ENCODE data around the gene THUMPD3.

GRCh38 chr3:9377981-9378380 is 15.1 kb downstream of the THUMPD3 start:
- TF ChIP-seq POLR2AphosphoS5 (IDR thresholded peaks at IDR 0.05; ENCODE audit: borderline replicate concordance, low read depth, low read length) (no peak), EZH2 (IDR thresholded peaks at IDR 0.05) (no peak)
